Stimulated activated CD4-positive, alpha-beta T cell treated with anti-CD3 and anti-CD28 coated beads, Interleukin-2, amount 100 ng/mL, for 24 hours (primary cell): ENCODE measurements around the gene RNF225.
"Not testable (repeated sequence)": the region's sequence is repeated elsewhere in the genome, so short reads cannot be mapped to it uniquely, and the experiment has no call there.

Experiments
- DNase-seq, 2 donors: peaks; one replicate each; pipeline ENCODE4 v3.0.0-alpha.2; 2020

Gene RNF225

GRCh38 chr19:58409010-58409790, 13.7 kb downstream of the RNF225 start:
- DNase-seq = peak; percentile 40 to 51

- no peak for DNase-seq
Observed at GRCh38 chr19:58416604-58417003, 21.1 kb downstream of the RNF225 start.

- DNase-seq = no peak
Observed at GRCh38 chr19:58417071-58417470, 21.6 kb downstream of the RNF225 start.

- no peak for DNase-seq
Observed at GRCh38 chr19:58428617-58429016, 33.2 kb downstream of the RNF225 start.

- no peak for DNase-seq
Observed at GRCh38 chr19:58429745-58430144, 34.3 kb downstream of the RNF225 start.

- DNase-seq = no peak
Observed at GRCh38 chr19:58434217-58434616, 38.8 kb downstream of the RNF225 start.

- DNase-seq = peak; percentile 90 to 92
Observed at GRCh38 chr19:58439576-58440554, 44.4 kb downstream of the RNF225 start, which contains the start of gene ZNF132. Gene ZNF132 (minus strand): TSS chr19:58440153. CDS start chr19:58439821, 332 bp downstream.

- no peak for DNase-seq
Observed at GRCh38 chr19:58440556-58440955, 45.1 kb downstream of the RNF225 start.

- DNase-seq = not testable (repeated sequence)
Observed at GRCh38 chr19:58442986-58443385, 47.5 kb downstream of the RNF225 start.
